Adipocyte (in vitro differentiated cells): ENCODE results near the gene CDC20.

Source experiments
- DNase-seq: peaks from one replicate; pipeline ENCODE4 v3.0.0-alpha.2; 2015; ENCODE audit warnings: low read depth
- H3K27me3 ChIP-seq: replicated peaks from 2 replicates; pipeline ENCODE4 v1.7.0; 2013; ENCODE audit warnings: mild to moderate bottlenecking, low read length, moderate library complexity; ENCODE audit not compliant: control insufficient read depth, insufficient read depth
- H3K36me3 ChIP-seq: 2 replicates; pipeline ENCODE4 v1.7.0; 2013; ENCODE audit warnings: low read length, mild to moderate bottlenecking, moderate library complexity; ENCODE audit not compliant: control insufficient read depth, insufficient read depth, severe bottlenecking
- H3K4me1 ChIP-seq: 2 replicates; pipeline ENCODE4 v1.7.0; 2013; ENCODE audit warnings: mild to moderate bottlenecking, low read length, moderate library complexity; ENCODE audit not compliant: control insufficient read depth, insufficient read depth
- H3K4me3 ChIP-seq: 2 replicates; pipeline ENCODE4 v1.7.0; 2013; ENCODE audit warnings: mild to moderate bottlenecking, low read length, moderate library complexity
- H3K9ac ChIP-seq: 2 replicates; pipeline ENCODE4 v1.7.0; 2013; ENCODE audit warnings: mild to moderate bottlenecking, low read length, moderate library complexity
- H3K9me3 ChIP-seq: 2 replicates; pipeline ENCODE4 v1.7.0; 2013; ENCODE audit warnings: mild to moderate bottlenecking, low read length, moderate library complexity; ENCODE audit not compliant: control insufficient read depth

CDC20 gene

GRCh38 chr1:43358746-43359693, at the start of gene CDC20:
CDC20 (plus strand) TSS chr1:43358981; CDS start chr1:43359216, 235 bp downstream.
- no peaks in the 10 kb centered on the region for H3K27me3 ChIP-seq
- peak within 1 kb of the TSS; percentile 98 for H3K9ac ChIP-seq
- H3K4me1 ChIP-seq: peaks cover 19% of the 10 kb centered on the region
- peaks cover 32% of the 10 kb centered on the region for H3K36me3 ChIP-seq
- H3K4me3 ChIP-seq: peak within 1 kb of the TSS; percentile 91
- H3K9me3 ChIP-seq: no peaks in the 10 kb centered on the region
- peak; percentile 100 for DNase-seq

GRCh38 chr1:43309405-43310025, 49.3 kb upstream of the CDC20 start:
- Histone ChIP-seq H3K27me3 (peaks cover 8% of the 10 kb centered on the region), H3K4me1 (peaks cover 7% of the 10 kb centered on the region), H3K9ac (no peak overlapping the region), H3K36me3 (no peaks in the 10 kb centered on the region), H3K9me3 (no peaks in the 10 kb centered on the region), H3K4me3 (no peak overlapping the region)
- DNase-seq: no peak

- Histone ChIP-seq H3K4me3 (no peak overlapping the region), H3K27me3 (peaks cover 8% of the 10 kb centered on the region), H3K9me3 (no peaks in the 10 kb centered on the region), H3K4me1 (peaks cover 17% of the 10 kb centered on the region), H3K36me3 (no peaks in the 10 kb centered on the region), H3K9ac (no peak overlapping the region)
- no peak for DNase-seq
Measured at GRCh38 chr1:43311521-43311920, 47.3 kb upstream of the CDC20 start.

- Histone ChIP-seq H3K9me3 (no peaks in the 10 kb centered on the region), H3K36me3 (no peaks in the 10 kb centered on the region), H3K9ac (no peak overlapping the region), H3K4me3 (no peak overlapping the region), H3K4me1 (peaks cover 24% of the 10 kb centered on the region), H3K27me3 (peaks cover 8% of the 10 kb centered on the region)
- DNase-seq: no peak
Measured at GRCh38 chr1:43312212-43312623, 46.6 kb upstream of the CDC20 start.

GRCh38 chr1:43312663-43313515, 45.9 kb upstream of the CDC20 start:
- no peaks in the 10 kb centered on the region for H3K36me3 ChIP-seq
- peaks cover 30% of the 10 kb centered on the region for H3K4me1 ChIP-seq
- H3K27me3 ChIP-seq: peaks cover 5% of the 10 kb centered on the region
- no peak for DNase-seq
- no peak overlapping the region for H3K4me3 ChIP-seq
- no peak overlapping the region for H3K9ac ChIP-seq
- no peaks in the 10 kb centered on the region for H3K9me3 ChIP-seq

GRCh38 chr1:43313771-43314170, 45.0 kb upstream of the CDC20 start:
- no peak for DNase-seq

GRCh38 chr1:43314233-43314632, 44.5 kb upstream of the CDC20 start:
- Histone ChIP-seq H3K9ac (no peak overlapping the region), H3K4me1 (peaks cover 42% of the 10 kb centered on the region), H3K27me3 (peaks cover 5% of the 10 kb centered on the region), H3K4me3 (no peak overlapping the region), H3K36me3 (no peaks in the 10 kb centered on the region), H3K9me3 (no peaks in the 10 kb centered on the region)
- no peak for DNase-seq

More at GRCh38 chr1:43313771-43314170, 45.0 kb upstream of the CDC20 start:
- H3K27me3 ChIP-seq: peaks cover 5% of the 10 kb centered on the region
- H3K4me1 ChIP-seq: peaks cover 39% of the 10 kb centered on the region
- H3K9me3 ChIP-seq: no peaks in the 10 kb centered on the region
- no peaks in the 10 kb centered on the region for H3K36me3 ChIP-seq
- no peak overlapping the region for H3K4me3 ChIP-seq
- H3K9ac ChIP-seq: no peak overlapping the region

- no peak overlapping the region for H3K9ac ChIP-seq
- H3K9me3 ChIP-seq: no peaks in the 10 kb centered on the region
- peaks cover 42% of the 10 kb centered on the region for H3K4me1 ChIP-seq
- peaks cover 4% of the 10 kb centered on the region for H3K27me3 ChIP-seq
- H3K4me3 ChIP-seq: no peak overlapping the region
- H3K36me3 ChIP-seq: no peaks in the 10 kb centered on the region
- DNase-seq: no peak
Measured at GRCh38 chr1:43315481-43315880, 43.3 kb upstream of the CDC20 start.

GRCh38 chr1:43315963-43316737, 42.6 kb upstream of the CDC20 start:
- Histone ChIP-seq H3K36me3 (no peaks in the 10 kb centered on the region), H3K9ac (peak overlapping the region; percentile 66), H3K9me3 (no peaks in the 10 kb centered on the region), H3K27me3 (no peaks in the 10 kb centered on the region), H3K4me3 (peak overlapping the region; percentile 24), H3K4me1 (peaks cover 42% of the 10 kb centered on the region)
- DNase-seq: peak; percentile 40

GRCh38 chr1:43316738-43317520, 41.9 kb upstream of the CDC20 start:
- Histone ChIP-seq H3K27me3 (no peaks in the 10 kb centered on the region), H3K36me3 (no peaks in the 10 kb centered on the region), H3K4me1 (peaks cover 37% of the 10 kb centered on the region), H3K9me3 (no peaks in the 10 kb centered on the region), H3K4me3 (peak overlapping the region; percentile 24), H3K9ac (peak overlapping the region; percentile 66)
- no peak for DNase-seq
